IMR-90 (cell line): ENCODE data around the gene ACAP2. TPM values are rescaled to one million over a fixed set of nuclear protein-coding genes. Genes with fewer than 3 reads are reported as not detected.

Experiments used
- ATAC-seq: fragments of 200-7000 bp; cut with Tn5 transposase; 2 replicates; pipeline ENCODE4 v1.9.1; 2020; ENCODE audit warnings: low read depth, mild to moderate bottlenecking, moderate library complexity
- BruUV-seq: library from RNA; stranded (reverse); fragments of 400-500 nt; replicated peaks from 2 replicates; lab custom pipeline; 2021; lab: Mats Ljungman, UMichigan
- CTCF ChIA-PET: fragments of 300-600 bp; formaldehyde crosslinking; extraction: SDS; loops from one replicate; lab custom pipeline; 2021; ENCODE audit warnings: antibody characterized with exemption; lab: Yijun Ruan, JAX
- POLR2A ChIA-PET: fragments of 300-600 bp; sonication (Branson Sonifier 250); formaldehyde crosslinking; loops from one replicate; lab custom pipeline; 2022; ENCODE audit warnings: antibody characterized with exemption; ENCODE audit not compliant: unreplicated experiment; lab: Charles Lee
- DNase-seq: peaks from one replicate; pipeline ENCODE4 v3.0.0; 2013
- H2AFZ ChIP-seq: replicated peaks from 2 replicates; pipeline ENCODE3; 2013; ENCODE audit warnings: low read length, mild to moderate bottlenecking; ENCODE audit not compliant: poor library complexity
- H2AK5ac ChIP-seq: 2 replicates; pipeline ENCODE4 v1.6.1; 2013; ENCODE audit warnings: low read depth, low read length, inconsistent platforms
- H2AK9ac ChIP-seq: replicated peaks from 2 replicates; pipeline ENCODE3; 2013; ENCODE audit warnings: mild to moderate bottlenecking, low read depth, low read length, moderate library complexity; ENCODE audit not compliant: poor library complexity
- H2BK120ac ChIP-seq: 2 replicates; pipeline ENCODE4 v1.6.1; 2013; ENCODE audit warnings: low read depth, low read length, inconsistent platforms
- H2BK15ac ChIP-seq: 3 replicates; pipeline ENCODE4 v1.6.1; 2013; ENCODE audit warnings: low read depth, low read length, inconsistent platforms
- H2BK20ac ChIP-seq: 2 replicates; pipeline ENCODE4 v1.6.1; 2013; ENCODE audit warnings: low read depth, mild to moderate bottlenecking, inconsistent platforms, low read length, moderate library complexity
- H2BK5ac ChIP-seq: 2 replicates; pipeline ENCODE4 v1.6.1; 2013; ENCODE audit warnings: mild to moderate bottlenecking, low read depth, low read length, inconsistent platforms; ENCODE audit not compliant: poor library complexity, severe bottlenecking
- H3K14ac ChIP-seq: replicated peaks from 2 replicates; pipeline ENCODE4 v1.6.1; 2013; ENCODE audit warnings: low read depth, low read length, inconsistent platforms
- H3K18ac ChIP-seq: 2 replicates; pipeline ENCODE4 v1.6.1; 2013; ENCODE audit warnings: low read depth, low read length, control low read depth
- H3K23ac ChIP-seq: 2 replicates; pipeline ENCODE4 v1.6.1; 2013; ENCODE audit warnings: low read depth, low read length, inconsistent platforms
- H3K27ac ChIP-seq: 2 replicates; pipeline ENCODE4 v1.5.1; 2013; ENCODE audit warnings: mild to moderate bottlenecking, control low read depth, low read length; ENCODE audit not compliant: insufficient read depth
- H3K27me3 ChIP-seq: 2 replicates; pipeline ENCODE4 v1.6.1; 2013; ENCODE audit warnings: low read length; ENCODE audit not compliant: control insufficient read depth, insufficient read depth
- H3K36me3 ChIP-seq: 2 replicates; pipeline ENCODE4 v1.6.1; 2013; ENCODE audit warnings: low read length, mixed read lengths; ENCODE audit not compliant: control insufficient read depth, insufficient read depth
- H3K4ac ChIP-seq: 2 replicates; pipeline ENCODE4 v1.6.1; 2013; ENCODE audit warnings: low read depth, low read length, inconsistent platforms
- H3K4me1 ChIP-seq: 2 replicates; pipeline ENCODE4 v1.6.1; 2013; ENCODE audit warnings: low read length, mixed read lengths; ENCODE audit not compliant: control insufficient read depth, insufficient read depth
- H3K4me2 ChIP-seq: 2 replicates; pipeline ENCODE4 v1.6.1; 2013; ENCODE audit warnings: low read depth, mild to moderate bottlenecking, control low read depth, low read length, moderate library complexity
- H3K4me3 ChIP-seq: 2 replicates; pipeline ENCODE4 v1.5.1; 2013; ENCODE audit warnings: low read depth, mild to moderate bottlenecking, control low read depth, low read length, moderate library complexity; ENCODE audit not compliant: insufficient read depth
- H3K56ac ChIP-seq: 2 replicates; pipeline ENCODE4 v1.6.1; 2013; ENCODE audit warnings: low read length, inconsistent platforms; ENCODE audit not compliant: insufficient read depth; ENCODE audit errors: extremely low read depth
- H3K79me1 ChIP-seq, 2 experiments: 2 replicates each; pipeline ENCODE4 v1.6.1; 2013; ENCODE audit warnings: low read length in 2 of 2, inconsistent platforms in 1 of 2, low read depth in 1 of 2
- H3K9ac ChIP-seq: 2 replicates; pipeline ENCODE4 v1.6.1; 2013; ENCODE audit warnings: low read depth, low read length, control low read depth
- H3K9me1 ChIP-seq: 2 replicates; pipeline ENCODE4 v1.6.1; 2013; ENCODE audit warnings: low read length, inconsistent platforms; ENCODE audit not compliant: insufficient read depth
- H3K9me3 ChIP-seq: 2 replicates; pipeline ENCODE4 v1.6.1; 2013; ENCODE audit warnings: low read length; ENCODE audit not compliant: control insufficient read depth, insufficient read depth
- H4K20me1 ChIP-seq: 2 replicates; pipeline ENCODE4 v1.6.1; 2013; ENCODE audit warnings: low read length, inconsistent platforms; ENCODE audit not compliant: insufficient read depth
- H4K5ac ChIP-seq: 2 replicates; pipeline ENCODE4 v1.6.1; 2013; ENCODE audit warnings: mild to moderate bottlenecking, low read depth, low read length, control low read depth
- H4K8ac ChIP-seq, 2 experiments: 2 replicates each; pipeline ENCODE4 v1.6.1; 2013; ENCODE audit warnings: low read depth in 2 of 2, low read length in 2 of 2, control low read depth in 1 of 2, inconsistent platforms in 1 of 2
- H4K91ac ChIP-seq: 2 replicates; pipeline ENCODE4 v1.6.1; 2013; ENCODE audit warnings: low read depth, low read length, inconsistent platforms; ENCODE audit not compliant: insufficient read depth
- BHLHE40 ChIP-seq: fragments of 150-350 bp; IDR thresholded peaks from 2 replicates; pipeline ENCODE4 v1.6.1; 2016; ENCODE audit warnings: mild to moderate bottlenecking, low read depth, low read length
- CEBPB ChIP-seq: IDR thresholded peaks from 2 replicates; pipeline ENCODE4 v1.6.1; 2012; ENCODE audit warnings: low read depth, low read length, improper control_type of control experiment
- CHD1 ChIP-seq: IDR thresholded peaks from 2 replicates; pipeline ENCODE4 v1.6.1; 2012; ENCODE audit warnings: low read depth, low read length, improper control_type of control experiment
- FOS ChIP-seq: fragments of 150-350 bp; IDR thresholded peaks from 2 replicates; pipeline ENCODE4 v1.6.1; 2016; ENCODE audit warnings: low read depth, low read length
- MAFK ChIP-seq: IDR thresholded peaks from 2 replicates; pipeline ENCODE4 v1.6.1; 2012; ENCODE audit warnings: low read depth, low read length, improper control_type of control experiment
- MAZ ChIP-seq: IDR thresholded peaks from 2 replicates; pipeline ENCODE4 v1.6.1; 2012; ENCODE audit warnings: low read depth, mild to moderate bottlenecking, low read length, improper control_type of control experiment, moderate library complexity, borderline replicate concordance
- MXI1 ChIP-seq: IDR thresholded peaks from 2 replicates; pipeline ENCODE4 v1.6.1; 2012; ENCODE audit warnings: low read depth, mild to moderate bottlenecking, low read length, moderate library complexity, borderline replicate concordance
- NFE2L2 ChIP-seq: fragments of 150-350 bp; IDR thresholded peaks from 2 replicates; pipeline ENCODE4 v1.6.1; 2016; ENCODE audit warnings: low read depth, mild to moderate bottlenecking, low read length
- POLR2A ChIP-seq: IDR thresholded peaks from 2 replicates; pipeline ENCODE4 v1.6.1; 2012; ENCODE audit warnings: mild to moderate bottlenecking, low read depth, low read length
- RAD21 ChIP-seq: IDR thresholded peaks from 2 replicates; pipeline ENCODE4 v1.6.1; 2012; ENCODE audit warnings: low read length, improper control_type of control experiment
- RCOR1 ChIP-seq: IDR thresholded peaks from 2 replicates; pipeline ENCODE4 v1.6.1; 2012; ENCODE audit warnings: mild to moderate bottlenecking, low read length, improper control_type of control experiment; ENCODE audit not compliant: insufficient replicate concordance
- RFX5 ChIP-seq: IDR thresholded peaks from 2 replicates; pipeline ENCODE4 v1.8.0; 2012; ENCODE audit warnings: low read depth, mild to moderate bottlenecking, low read length, moderate library complexity
- SMC3 ChIP-seq: fragments of 150-350 bp; IDR thresholded peaks from 2 replicates; pipeline ENCODE4 v1.6.1; 2016; ENCODE audit warnings: low read depth, mild to moderate bottlenecking, antibody characterized with exemption, low read length, moderate library complexity
- WGBS, 2 experiments: methylation state at CpG; one replicate each; pipeline versions ENCODE4 v1.1.5 to v1.1.7; 2013; ENCODE audit warnings: missing lambda C conversion rate in 2 of 2; ENCODE audit not compliant: insufficient read length in 1 of 2; ENCODE audit errors: extremely low coverage in 2 of 2; 5-methylcytosine and 5-hydroxymethylcytosine counted together
- dilution Hi-C: fragments of 300-500 bp; cut with HindIII; formaldehyde crosslinking; loops from one replicate; pipeline ENCODE4 v1.14.3; 2018; ENCODE audit warnings: low sequenced_read_pairs; ENCODE audit not compliant: unreplicated experiment
- in situ Hi-C: fragments of 300-500 bp; cut with MboI; formaldehyde crosslinking; loops from 3 replicates; pipeline ENCODE4 v1.14.3; 2019; ENCODE audit warnings: low sequenced_read_pairs, inconsistent platforms, mixed read lengths
- intact Hi-C: fragments of 100-400 bp; cut with micrococcal nuclease; formaldehyde crosslinking; loops from 2 replicates; pipeline ENCODE4 v1.10.0; 2022
- polyA plus RNA-seq, 3 experiments: library from polyadenylated mRNA; depleted of rRNA; stranded (reverse); fragments of >200 nt; gene quantifications; 2 replicates each; pipeline ENCODE4 v1.2.3, GENCODE V29; 2012; ENCODE audit warnings: low replicate concordance in 1 of 3
- total RNA-seq: library from RNA; depleted of rRNA; stranded (reverse); fragments of >200 nt; gene quantifications from 2 replicates; pipeline ENCODE4 v1.2.3, GENCODE V29; 2012
- TF ChIP-seq, protein P1 (sequence below): fragments of 150-350 bp; IDR thresholded peaks from 2 replicates; pipeline ENCODE4 v1.6.1; 2016; ENCODE audit warnings: low read depth, mild to moderate bottlenecking, low read length, moderate library complexity, borderline replicate concordance
- TF ChIP-seq, protein P2 (sequence below): fragments of 150-350 bp; IDR thresholded peaks from 2 replicates; pipeline ENCODE4 v1.6.1; 2017; ENCODE audit warnings: mild to moderate bottlenecking, antibody characterized with exemption, low read length, low read depth
- TF ChIP-seq, protein P3 (sequence below): conservative IDR thresholded peaks from 2 replicates; pipeline ENCODE4 v1.5.1; 2012; ENCODE audit warnings: mild to moderate bottlenecking, low read depth, low read length, improper control_type of control experiment

ACAP2 gene
- total and polyA plus RNA-seq, 2 of the 4 experiments (the other 2 are of a cell fraction) = 11.9 to 35.1 TPM

DNA sequence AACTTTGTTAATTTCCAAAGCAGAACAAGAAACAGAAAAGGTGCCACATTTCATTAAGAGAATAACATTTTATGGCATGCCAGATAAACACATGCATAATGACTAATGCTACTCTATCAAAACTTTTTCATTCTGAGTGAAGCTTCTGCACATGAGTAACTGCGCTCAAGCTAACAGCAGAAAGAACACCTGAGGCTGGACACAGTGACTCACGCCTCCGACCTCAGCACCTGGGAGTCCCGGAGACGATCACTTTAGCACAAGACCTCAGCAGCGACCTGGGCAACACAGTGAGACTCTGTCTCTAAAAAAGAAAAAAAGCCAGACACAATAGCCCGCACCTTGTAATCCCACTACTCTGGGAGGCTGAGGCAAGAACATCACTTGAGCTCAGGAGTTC, 70.6 kb downstream of the ACAP2 start:
- no peak overlapping the region for H3K18ac ChIP-seq
- DNase-seq (no peak), ATAC-seq (no peak)
- ChIA-PET POLR2A (no interaction called here), CTCF (no interaction called here)
- no peak overlapping the region for H2BK20ac ChIP-seq
- 94% methylated on average over 5 of the region's 7 CpGs; no CpG with 5 or more reads in 1 of the 2 experiments for WGBS, 2 experiments
- H2AK9ac ChIP-seq = no peak overlapping the region
- H4K5ac ChIP-seq = no peak overlapping the region
- BruUV-seq = no TSS peak
- H2AFZ ChIP-seq = no peak overlapping the region
- intact Hi-C loops = no loop called here
- H2BK120ac ChIP-seq = no peak overlapping the region
- H3K23ac ChIP-seq = no peak overlapping the region
- H3K9me3 ChIP-seq = no peaks in the 10 kb centered on the region
- H3K27me3 ChIP-seq = no peaks in the 10 kb centered on the region
- H3K36me3 ChIP-seq = peaks cover 6% of the 10 kb centered on the region
- H3K56ac ChIP-seq = no peak overlapping the region
- no peak overlapping the region for H4K91ac ChIP-seq
- no peak overlapping the region for H2AK5ac ChIP-seq
- no peak overlapping the region for H2BK15ac ChIP-seq
- no peak for TF ChIP-seq NFE2L2
- TF ChIP-seq RCOR1 = no peak
- no peak for TF ChIP-seq FOS
- no peak for TF ChIP-seq SMC3
- no peak for TF ChIP-seq BHLHE40
- TF ChIP-seq CHD1 = no peak
- no peak for TF ChIP-seq RAD21
- no peak for TF ChIP-seq MAFK
- TF ChIP-seq, protein P1, sequence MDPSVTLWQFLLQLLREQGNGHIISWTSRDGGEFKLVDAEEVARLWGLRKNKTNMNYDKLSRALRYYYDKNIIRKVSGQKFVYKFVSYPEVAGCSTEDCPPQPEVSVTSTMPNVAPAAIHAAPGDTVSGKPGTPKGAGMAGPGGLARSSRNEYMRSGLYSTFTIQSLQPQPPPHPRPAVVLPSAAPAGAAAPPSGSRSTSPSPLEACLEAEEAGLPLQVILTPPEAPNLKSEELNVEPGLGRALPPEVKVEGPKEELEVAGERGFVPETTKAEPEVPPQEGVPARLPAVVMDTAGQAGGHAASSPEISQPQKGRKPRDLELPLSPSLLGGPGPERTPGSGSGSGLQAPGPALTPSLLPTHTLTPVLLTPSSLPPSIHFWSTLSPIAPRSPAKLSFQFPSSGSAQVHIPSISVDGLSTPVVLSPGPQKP = no peak
- TF ChIP-seq, protein P2, sequence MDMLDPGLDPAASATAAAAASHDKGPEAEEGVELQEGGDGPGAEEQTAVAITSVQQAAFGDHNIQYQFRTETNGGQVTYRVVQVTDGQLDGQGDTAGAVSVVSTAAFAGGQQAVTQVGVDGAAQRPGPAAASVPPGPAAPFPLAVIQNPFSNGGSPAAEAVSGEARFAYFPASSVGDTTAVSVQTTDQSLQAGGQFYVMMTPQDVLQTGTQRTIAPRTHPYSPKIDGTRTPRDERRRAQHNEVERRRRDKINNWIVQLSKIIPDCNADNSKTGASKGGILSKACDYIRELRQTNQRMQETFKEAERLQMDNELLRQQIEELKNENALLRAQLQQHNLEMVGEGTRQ = no peak
- TF ChIP-seq, protein P3, sequence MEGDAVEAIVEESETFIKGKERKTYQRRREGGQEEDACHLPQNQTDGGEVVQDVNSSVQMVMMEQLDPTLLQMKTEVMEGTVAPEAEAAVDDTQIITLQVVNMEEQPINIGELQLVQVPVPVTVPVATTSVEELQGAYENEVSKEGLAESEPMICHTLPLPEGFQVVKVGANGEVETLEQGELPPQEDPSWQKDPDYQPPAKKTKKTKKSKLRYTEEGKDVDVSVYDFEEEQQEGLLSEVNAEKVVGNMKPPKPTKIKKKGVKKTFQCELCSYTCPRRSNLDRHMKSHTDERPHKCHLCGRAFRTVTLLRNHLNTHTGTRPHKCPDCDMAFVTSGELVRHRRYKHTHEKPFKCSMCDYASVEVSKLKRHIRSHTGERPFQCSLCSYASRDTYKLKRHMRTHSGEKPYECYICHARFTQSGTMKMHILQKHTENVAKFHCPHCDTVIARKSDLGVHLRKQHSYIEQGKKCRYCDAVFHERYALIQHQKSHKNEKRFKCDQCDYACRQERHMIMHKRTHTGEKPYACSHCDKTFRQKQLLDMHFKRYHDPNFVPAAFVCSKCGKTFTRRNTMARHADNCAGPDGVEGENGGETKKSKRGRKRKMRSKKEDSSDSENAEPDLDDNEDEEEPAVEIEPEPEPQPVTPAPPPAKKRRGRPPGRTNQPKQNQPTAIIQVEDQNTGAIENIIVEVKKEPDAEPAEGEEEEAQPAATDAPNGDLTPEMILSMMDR = no peak
- no peak for TF ChIP-seq POLR2A
- no peak for TF ChIP-seq MAZ
- no peak for TF ChIP-seq MXI1
- no peak for TF ChIP-seq RFX5
- TF ChIP-seq CEBPB = no peak
- H4K8ac ChIP-seq = no peak overlapping the region
- no peak overlapping the region for H3K4me2 ChIP-seq
- peaks cover 6 to 16% of the 10 kb centered on the region in 2 experiments; a peak in 3 of 4 replicates for H3K79me1 ChIP-seq
- in situ Hi-C loops = no loop called here
- H3K9ac ChIP-seq = no peak overlapping the region
- H4K20me1 ChIP-seq = no peaks in the 10 kb centered on the region
- no peaks in the 10 kb centered on the region for H3K9me1 ChIP-seq
- H3K4me1 ChIP-seq = no peaks in the 10 kb centered on the region
- no peak overlapping the region for H3K4me3 ChIP-seq
- no peak overlapping the region for H3K27ac ChIP-seq
- H3K14ac ChIP-seq = no peak overlapping the region
- H3K4ac ChIP-seq = no peak overlapping the region
- no peak overlapping the region for H2BK5ac ChIP-seq
- dilution Hi-C loops = no loop called here
